NCI-H1436 treated with DMSO at 0.1 percent for 48 hours (cell line): ENCODE results near the gene ZDHHC3.

Experiments
- DNase-seq: peaks from one replicate; lab custom pipeline; 2025; lab: John Stamatoyannopoulos, UW

Gene ZDHHC3

DNA sequence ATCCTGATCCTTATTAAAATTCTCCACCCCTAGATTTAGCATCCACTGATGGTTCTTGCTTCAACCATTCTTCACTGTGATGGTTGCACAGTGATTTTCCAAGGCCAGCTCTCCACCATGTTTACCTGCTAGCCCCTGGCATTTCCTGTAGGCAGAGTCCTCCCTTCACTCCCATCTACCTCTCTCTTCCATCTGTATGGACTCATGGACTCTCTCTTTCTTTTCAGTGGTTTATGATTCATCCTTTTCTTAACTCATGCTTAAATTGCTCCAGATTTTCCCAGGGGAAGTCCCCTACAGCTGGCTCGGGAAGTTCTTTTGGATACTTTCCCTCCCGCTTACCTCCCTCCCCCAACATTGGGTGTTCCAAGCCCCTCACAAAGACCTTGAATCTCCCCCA is 82.9 kb downstream of the ZDHHC3 start:
- DNase-seq = no peak

- DNase-seq = no peak
These were observed 83.3 kb downstream of the ZDHHC3 start for GRCh38 chr3:44892689-44893088.

- DNase-seq = no peak
These were observed 85.1 kb downstream of the ZDHHC3 start for GRCh38 chr3:44890852-44891251.

DNA sequence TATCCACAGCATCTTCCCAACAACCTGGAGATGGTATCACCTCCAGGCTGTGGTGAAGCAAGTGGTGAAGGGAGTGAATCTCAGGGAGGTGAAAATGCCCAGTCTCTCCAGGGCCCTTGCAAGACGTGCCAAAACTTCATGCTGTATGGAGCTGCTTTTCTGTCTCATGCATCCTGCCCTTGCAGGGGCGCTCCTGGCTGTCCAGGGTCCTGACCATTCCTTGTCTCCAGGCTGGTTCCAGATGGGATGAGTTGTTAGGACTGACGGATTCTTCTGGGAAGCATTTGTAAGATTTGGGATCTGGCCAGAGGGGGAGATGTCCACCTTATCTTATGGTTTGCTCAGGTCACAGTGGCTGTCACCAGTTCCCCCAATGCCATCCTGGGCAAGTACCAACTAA is 85.7 kb downstream of the ZDHHC3 start:
- no peak for DNase-seq

- no peak for DNase-seq
These were observed 88.9 kb downstream of the ZDHHC3 start for GRCh38 chr3:44887101-44887500.

- DNase-seq = no peak
These were observed 89.4 kb downstream of the ZDHHC3 start for GRCh38 chr3:44886561-44886960.

DNA sequence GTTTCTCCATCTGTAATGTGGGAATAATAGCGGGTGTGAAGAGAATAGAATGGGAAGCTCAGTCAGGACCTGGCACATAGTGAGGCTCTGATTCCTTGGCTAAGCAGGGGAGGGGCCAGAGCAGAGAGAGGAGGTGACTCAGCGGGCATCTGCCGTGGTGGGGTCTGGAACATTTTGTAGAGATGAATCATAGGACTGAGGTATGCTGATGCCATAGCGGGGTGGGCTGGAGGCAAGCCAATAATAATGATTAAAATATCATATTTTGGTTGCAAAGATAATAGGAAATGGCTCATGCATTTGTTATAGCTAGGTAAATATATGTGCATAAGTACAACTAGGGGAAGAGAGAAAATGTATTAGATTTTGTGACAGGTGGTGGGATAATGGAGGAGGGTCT is 90.4 kb downstream of the ZDHHC3 start:
- no peak for DNase-seq

GRCh38 chr3:44883999-44884431 is 92.0 kb downstream of the ZDHHC3 start:
- DNase-seq = no peak

GRCh38 chr3:44883213-44883955 is 92.6 kb downstream of the ZDHHC3 start:
- DNase-seq = no peak

GRCh38 chr3:44880284-44880683 is 95.7 kb downstream of the ZDHHC3 start:
- no peak for DNase-seq

- no peak for DNase-seq
These were observed 98.6 kb downstream of the ZDHHC3 start for GRCh38 chr3:44877333-44877732.

DNA sequence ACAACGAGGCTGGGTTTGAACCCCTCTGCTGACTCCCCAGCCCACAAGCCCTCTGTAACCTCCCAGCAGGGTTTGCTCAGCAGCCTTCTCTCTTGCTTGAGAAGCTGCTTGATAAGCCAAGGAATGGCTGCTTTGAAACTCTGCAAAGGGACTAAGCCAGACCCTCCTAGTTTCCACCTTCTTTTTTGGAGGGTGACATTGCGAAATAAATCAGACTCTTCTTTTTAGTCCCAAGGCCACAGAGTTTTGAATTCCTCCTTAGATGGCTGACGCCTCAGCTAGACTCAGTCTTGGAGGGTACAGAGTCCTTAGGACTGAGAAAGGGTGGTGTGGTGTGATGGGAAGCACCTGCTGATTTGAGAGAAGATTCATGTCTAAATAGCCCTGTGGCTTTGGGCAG is 100.4 kb downstream of the ZDHHC3 start:
- no peak for DNase-seq
